ENCODE data around the gene NXPE1.
A peak's percentile ranks its signal among the peaks of the same experiment; 100 is the strongest.

Gene NXPE1

DNA sequence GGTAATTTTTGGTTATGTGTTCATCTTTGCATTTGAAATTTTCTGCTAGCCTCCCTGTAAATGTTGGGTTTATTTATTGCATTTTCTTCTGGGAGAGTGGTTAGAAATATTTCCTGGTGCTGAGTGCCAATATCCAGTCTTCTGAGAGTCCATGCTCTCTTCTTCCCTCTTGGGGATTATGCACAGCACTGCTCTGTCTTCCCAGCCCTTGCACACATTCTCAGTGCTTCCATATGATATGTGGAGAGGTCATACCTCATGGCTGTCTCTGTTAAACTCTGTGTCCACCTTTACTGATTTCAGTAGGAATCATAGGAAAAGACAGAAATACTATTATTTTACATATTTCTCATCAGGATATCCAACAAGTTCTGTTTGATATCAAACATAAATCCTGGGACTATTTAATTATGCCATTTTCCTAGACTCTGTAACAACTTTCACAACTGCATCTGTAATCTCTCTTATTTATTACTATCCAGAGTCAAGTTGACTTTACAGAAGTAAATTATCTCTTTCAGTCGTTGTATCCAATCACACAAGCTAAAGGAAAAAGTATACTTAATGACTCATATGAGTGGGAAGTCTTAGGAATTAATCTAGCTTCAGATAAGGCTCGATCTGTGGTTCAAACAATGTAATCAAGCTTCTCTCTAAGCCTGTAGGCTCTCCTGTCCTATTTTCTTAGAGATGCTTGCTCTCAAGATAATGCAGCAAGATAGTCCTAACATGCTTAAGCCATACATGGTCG lies 2.7 kb upstream of the NXPE1 start:
- peak; percentile 44 for DNase-seq (ENCODE audit: low spot score)

GRCh38 chr11:114556135-114556534 lies 3.5 kb downstream of the NXPE1 start:
- no peak for DNase-seq (ENCODE audit: low spot score)

DNA sequence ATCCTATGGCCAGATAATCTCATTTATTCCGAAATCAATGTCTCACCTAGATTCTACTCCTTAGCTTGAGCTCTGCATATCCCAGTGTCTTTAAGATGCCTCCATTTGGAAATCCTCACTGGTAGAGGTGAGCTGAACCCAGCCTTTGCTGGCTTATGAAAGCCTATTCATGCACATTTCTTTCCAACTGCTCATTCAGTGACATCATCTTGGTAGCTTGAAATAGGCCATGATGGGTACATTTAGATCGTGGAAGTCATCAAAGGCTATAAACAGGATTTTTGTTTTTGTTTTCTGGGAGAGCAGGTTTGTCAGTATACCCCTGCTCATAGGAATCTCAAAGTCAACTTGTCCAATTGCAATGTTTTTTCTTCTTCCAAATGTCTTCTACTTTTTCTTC lies 6.0 kb downstream of the NXPE1 start:
- DNase-seq (ENCODE audit: low spot score) = no peak

DNA sequence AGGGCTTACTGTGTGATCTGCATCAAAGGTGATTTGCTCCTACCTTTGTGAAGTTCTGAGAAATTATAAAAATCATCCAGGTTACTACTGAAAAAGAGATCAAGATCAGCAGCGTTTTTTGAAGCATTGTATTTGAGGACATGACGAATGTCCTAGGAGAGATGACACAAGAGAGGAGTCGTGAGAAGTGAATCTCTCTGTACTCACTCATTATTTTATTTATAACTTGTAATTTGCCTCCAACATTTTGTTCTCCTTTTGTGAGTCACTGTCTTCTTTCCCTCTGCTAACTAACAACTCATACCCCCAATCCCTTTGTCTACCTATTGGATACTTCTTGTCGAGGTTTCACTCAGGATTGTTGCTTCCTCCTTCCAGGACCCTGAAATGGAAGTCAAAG lies 8.6 kb downstream of the NXPE1 start:
- no peak for DNase-seq (ENCODE audit: low spot score)

- DNase-seq (ENCODE audit: low spot score) = no peak
Observed at GRCh38 chr11:114525682-114526081, 34.0 kb downstream of the NXPE1 start.

DNA sequence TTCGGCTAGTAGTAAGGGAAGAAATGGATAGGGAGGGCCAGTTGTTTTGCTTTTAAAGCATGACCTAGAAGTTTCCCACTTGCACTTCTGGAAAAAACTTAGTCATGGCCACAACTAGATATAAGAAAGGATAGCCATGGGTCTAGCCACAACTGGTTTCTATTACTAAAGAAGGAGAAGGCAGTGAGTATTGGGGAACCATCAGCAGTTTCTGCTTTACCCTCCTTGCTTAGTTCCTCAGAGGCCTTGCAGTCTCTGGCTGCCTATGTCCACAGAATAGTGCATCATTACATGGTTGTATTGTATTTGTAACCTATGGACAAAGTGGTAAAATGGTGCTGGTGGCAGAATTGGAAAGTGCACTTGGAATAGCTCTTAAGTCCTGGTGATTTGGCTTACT lies 35.6 kb downstream of the NXPE1 start:
- no peak for DNase-seq (ENCODE audit: low spot score)

DNA sequence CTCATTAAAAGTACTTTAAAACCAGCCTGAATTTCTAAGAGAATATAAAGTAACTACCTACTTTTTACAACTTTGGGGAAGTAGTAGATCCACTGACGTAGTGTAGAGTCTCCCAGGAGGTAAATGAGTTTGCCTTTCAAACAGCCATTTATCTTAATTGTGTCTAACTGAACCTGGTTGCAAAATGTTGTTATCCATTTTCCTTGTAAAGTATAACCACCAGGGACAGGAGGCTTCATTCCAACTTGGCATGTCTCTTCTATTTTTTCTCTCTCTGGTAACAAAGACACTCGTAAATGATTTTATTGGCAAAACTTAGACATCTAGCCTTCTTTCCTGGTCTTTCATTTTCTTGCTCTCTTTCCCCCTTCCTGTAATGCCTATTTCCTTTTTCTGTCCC lies 36.9 kb downstream of the NXPE1 start:
- no peak for DNase-seq (ENCODE audit: low spot score)

GRCh38 chr11:114511538-114511937 lies 48.1 kb downstream of the NXPE1 start:
- DNase-seq (ENCODE audit: low spot score) = no peak

GRCh38 chr11:114511079-114511478 lies 48.6 kb downstream of the NXPE1 start:
- no peak for DNase-seq (ENCODE audit: low spot score)

DNA sequence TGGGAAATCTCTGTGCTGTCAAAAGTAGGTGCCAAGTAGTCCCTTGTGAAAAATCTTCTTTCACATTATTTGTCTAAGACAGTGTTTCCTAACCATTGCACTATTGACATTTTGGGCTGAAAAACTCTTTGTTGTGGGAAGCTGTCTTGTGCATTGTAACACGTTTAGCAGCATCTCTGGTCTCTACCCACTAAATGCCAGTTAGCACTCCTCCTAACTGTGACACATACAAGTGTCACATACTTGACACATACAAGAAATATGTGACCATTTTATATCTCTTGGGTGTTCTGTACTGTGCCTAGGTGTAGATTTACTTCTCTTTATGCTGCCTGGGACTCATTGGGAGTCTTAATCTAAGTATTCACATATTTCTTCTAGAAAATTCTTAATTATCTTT lies 57.8 kb downstream of the NXPE1 start:
- no peak for DNase-seq (ENCODE audit: low spot score)

- DNase-seq (ENCODE audit: low spot score) = no peak
Observed at GRCh38 chr11:114499756-114500155, 59.9 kb downstream of the NXPE1 start.

DNA sequence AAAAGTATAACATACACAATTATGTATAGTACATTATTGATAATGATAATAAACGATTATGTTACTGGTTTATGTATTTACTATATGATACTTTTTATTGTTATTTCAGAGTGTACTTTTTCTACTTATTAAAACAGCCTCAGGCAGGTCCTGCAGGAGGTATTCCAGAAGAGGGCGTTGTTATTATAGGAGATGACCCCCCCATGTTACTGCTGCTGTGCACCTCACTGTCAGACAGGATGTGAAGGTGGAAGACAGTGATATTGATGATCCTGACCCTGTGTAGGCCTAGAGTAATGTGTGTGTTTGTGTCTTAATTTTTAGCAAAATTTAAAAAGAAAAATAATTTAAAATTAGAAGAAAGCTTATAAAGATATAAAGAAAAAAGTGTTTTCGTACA lies 62.8 kb downstream of the NXPE1 start:
- no peak for DNase-seq (ENCODE audit: low spot score)

DNA sequence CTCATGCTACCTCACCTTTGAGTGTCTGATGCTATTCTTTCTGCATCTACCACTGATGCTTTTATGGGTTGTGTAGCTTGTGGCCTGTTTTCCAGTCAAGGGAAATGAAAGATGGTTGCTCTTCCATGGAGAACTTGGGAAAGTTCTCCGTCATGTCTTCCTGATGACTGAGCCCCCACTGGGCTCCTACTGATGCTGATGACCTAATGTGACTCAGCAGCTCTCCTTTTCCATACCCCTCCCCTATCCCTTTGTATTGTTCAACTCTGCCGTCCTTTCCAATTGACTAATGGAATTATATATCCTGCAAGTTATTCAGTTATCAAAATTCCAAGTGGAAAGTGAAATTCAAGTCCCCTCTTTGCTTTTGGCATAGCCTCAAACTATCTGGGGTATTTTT lies 75.8 kb downstream of the NXPE1 start:
- DNase-seq (ENCODE audit: low spot score) = no peak

DNA sequence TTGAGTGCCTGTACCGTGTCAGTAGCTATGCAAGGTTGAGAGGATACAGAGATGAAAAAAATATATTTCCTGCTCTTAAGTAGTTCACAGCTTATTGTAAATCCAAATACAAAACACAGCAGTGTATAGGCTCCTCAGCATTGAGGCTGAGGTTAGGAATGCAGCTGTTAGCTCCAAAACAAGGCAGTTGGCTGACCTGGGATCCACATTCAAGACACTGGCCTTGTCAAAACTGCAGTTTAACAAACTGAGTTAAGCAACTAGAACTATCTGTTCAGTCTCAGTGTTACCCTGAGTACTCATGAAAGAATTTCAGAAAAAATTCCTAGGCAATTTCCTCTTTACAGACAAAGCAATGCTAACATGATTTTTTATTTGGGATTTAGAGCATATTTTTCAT lies 77.6 kb downstream of the NXPE1 start:
- no peak for DNase-seq (ENCODE audit: low spot score)

DNA sequence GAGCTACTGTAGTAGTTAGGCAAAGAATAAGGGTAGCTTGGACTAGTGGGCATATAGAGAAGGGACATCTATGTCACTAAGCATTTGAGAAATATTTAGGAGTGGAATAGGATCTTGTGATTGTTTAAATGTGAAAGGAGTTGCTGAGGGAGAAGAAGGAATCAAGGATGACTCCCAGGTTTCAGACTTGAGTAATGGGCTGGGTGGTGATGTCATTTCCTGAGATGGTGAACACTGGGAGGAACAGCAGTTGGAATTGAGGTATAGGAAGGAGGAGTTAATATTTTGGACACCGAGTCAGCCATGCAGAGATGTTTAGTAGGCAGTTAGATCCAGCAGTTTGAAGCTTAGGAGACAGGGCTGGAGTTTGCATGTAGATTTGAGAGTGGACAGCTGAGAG lies 80.3 kb downstream of the NXPE1 start:
- no peak for DNase-seq (ENCODE audit: low spot score)

DNA sequence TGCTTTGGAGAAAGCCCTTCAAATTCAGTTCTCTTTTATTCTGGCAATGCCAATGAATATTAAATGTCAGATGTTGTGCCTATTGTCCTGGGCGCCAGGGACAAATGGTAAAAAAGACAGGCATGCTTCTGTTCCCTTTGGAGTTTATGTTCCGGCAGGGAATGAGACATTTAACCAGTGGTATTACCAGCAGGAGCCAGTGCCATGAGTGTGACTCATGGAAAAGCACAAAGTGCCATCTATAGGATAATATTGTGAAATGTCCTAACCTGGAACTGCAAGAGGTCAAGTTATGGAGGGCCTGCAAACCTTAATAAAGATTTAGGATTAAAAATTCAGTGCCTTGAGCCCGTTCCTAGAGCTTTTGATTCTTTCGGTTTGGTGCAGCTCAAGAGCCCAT lies 80.9 kb downstream of the NXPE1 start:
- peak; percentile 56 for DNase-seq (ENCODE audit: low spot score)

DNA sequence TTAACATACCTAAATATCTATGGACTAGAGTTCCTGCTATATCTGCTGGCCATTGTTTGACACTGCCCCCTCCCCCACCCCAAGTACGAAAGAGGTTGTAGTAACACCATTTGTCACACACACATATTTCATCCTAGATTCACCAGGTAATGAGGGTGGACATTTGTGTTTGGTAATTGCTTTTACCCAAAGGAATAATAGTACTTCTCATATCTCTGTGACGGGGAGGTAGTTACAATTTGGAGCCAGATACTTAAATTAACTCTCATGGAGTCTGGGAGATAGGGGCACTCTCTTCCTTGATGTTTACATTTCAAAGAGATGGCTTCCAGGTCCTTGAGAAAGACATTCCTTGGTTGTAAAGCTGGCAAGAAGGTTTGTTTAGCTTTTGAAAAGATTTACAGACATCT lies 81.7 kb downstream of the NXPE1 start:
- DNase-seq (ENCODE audit: low spot score) = no peak

- no peak for DNase-seq (ENCODE audit: low spot score)
Observed at GRCh38 chr11:114472661-114473060, 87.0 kb downstream of the NXPE1 start.

All from COLO829 (cell line).